Activated gamma-delta T cell (primary cell): Measurements from ENCODE around the gene HEPH.
"Not testable (repeated sequence)": the region's sequence is repeated elsewhere in the genome, so short reads cannot be mapped to it uniquely, and the experiment has no call there.

Experiments used
- DNase-seq: peaks from one replicate; lab custom pipeline; 2025; lab: John Stamatoyannopoulos, UW

Gene HEPH

DNA sequence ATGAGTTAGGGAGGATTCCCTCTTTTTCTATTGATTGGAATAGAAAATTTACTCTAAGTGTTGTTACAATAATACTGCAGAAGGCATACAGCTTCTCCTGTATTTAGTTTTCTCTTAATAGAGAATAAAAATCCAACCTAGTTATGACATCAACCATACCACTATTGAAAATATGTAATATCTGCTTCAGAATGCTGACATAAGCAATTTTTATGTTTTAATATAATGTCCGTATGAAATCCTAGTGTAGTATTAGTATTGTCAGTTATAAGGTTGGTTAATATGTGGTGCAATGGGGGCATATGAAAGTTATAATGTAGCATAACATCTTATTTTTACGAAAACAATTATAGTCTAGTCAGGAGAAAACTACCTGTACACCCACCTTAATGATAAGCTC lies 68.2 kb downstream of the HEPH start:
- DNase-seq: no peak

DNA sequence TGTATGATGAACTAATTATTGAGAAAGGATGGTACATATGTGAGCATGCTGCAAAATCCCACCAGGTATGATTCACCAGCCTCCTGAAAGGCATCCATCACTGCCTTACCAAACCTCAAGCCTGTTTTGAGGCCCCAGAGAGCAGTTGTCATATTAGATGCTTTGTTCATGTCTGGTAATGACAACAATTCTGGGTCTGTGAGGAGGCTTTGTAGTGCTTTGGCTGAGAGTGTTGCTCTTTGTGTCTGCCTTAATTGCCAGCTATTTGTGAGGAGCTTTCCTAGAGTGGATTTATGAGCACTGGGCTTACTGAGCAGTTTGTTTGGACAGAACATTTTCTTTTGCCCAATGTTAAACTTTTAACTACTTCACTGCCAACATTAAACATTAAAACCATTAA lies 69.2 kb downstream of the HEPH start:
- no peak for DNase-seq

DNA sequence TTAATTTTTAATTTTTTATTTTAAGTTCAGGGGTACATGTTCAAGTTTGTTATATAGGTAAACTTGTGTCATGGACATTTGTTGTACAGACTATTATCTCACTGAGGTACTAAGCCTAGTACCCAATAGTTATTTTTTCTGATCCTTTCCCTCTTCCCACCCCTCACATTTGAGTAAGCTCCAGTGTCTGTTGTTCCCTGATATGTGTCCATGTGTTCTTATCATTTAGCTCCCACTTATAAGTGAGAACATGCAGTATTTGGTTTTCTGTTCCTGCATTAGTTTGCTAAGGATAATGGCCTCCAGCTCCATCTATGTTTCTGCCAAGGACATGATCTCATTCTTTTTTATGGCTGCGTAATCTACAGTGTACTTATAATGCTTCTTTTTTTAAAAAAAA lies 69.9 kb downstream of the HEPH start:
- DNase-seq: not testable (repeated sequence)

DNA sequence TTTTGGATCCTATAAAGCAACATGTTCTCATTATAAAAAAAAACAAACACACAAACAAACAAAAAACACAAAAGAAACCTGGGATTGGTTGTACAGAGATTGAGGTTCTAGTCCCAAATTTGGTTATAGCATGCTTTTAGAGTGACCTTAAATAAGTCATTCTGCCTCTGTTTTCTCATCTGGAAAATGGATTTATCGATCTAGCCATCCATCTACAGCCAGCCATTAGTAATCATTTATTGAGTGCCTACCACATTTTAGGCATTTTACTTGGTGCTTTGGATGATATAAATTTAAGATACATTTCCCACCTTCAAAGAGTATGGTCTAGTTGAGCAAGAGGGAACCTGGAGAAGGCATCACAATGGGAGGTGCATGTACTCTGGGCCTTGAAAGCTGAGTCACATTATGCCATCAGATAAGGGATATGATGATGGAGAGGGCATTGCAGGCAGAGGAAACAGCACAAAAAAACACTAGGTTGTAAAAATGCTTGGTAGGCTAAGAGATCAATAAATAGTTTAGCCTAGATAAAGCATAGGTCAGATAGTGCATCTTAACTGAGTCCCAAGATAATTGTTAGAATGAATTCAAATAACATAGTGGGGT lies 91.4 kb downstream of the HEPH start:
- no peak for DNase-seq

DNA sequence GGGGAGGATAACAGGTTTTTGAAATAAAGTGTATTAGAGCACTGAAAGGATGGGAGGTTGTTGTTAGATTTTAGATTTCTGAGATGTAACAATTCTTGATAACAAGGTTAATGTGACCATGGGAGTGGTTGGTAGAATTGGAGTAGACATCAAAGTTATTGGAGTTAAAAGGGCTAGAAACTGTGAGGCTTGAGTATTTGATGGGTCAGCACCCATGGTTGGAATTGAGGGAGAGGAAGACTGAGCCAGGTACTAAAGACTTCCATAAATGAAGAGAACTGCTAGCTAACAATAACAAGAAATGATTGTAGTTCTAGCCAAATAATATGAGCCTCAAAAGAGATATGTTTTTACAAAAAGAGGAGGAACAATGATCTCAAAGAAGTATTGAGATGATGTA lies 98.8 kb downstream of the HEPH start:
- no peak for DNase-seq
